Stimulated activated CD8-positive, alpha-beta memory T cell treated with anti-CD3 and anti-CD28 coated beads, Interleukin-4, amount 100 ng/mL, for 4 hours (primary cell): ENCODE results near the gene PRAMEF20.

ENCODE experiments used
- DNase-seq, 2 donors: peaks; one replicate each; pipeline ENCODE4 v3.0.0-alpha.2; 2020; ENCODE audit warnings: low read depth in 2 of 2, low spot score in 1 of 2

PRAMEF20 gene

GRCh38 chr1:13461977-13462376 lies 51.7 kb downstream of the PRAMEF20 start:
- DNase-seq, result no peak

- no peak for DNase-seq
These were observed 52.4 kb downstream of the PRAMEF20 start for GRCh38 chr1:13462682-13463081.

DNA sequence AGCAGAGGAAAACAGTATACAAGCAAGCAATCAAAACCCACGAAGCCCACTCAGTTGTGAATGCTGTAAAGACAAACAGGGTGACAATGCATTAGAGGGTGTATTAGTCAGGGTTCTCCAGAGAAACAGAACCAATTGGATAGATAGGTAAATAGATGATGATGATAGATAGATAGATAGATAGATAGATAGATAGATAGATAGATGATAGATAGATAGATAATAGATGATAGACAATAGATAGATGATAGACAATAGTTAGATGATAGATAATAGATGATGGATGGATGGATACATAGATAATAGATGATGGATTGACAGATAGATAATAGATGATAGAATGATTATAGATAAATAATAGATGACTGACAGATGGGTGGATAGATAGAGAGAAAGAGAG lies 55.3 kb downstream of the PRAMEF20 start:
- no peak for DNase-seq

DNA sequence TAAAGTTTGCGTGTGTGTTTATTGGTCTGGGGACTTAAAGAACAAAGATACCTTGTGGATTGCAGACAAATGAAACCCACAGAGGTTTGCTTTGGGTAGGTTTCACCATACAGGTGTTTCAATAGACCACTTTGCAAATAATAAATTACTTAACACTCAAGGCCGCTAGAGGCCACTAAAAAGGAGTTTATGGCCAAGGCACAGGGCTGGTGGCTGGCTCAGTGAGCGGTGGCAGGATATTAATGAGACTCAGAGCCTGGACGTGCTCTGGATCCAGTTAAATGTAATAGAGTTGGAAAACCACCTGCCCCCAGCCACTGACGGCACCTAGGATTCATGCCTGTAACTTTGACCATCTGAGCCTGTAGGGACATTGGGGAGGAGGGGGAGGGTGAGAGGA lies 59.1 kb downstream of the PRAMEF20 start:
- DNase-seq, result no peak
